HG03342 (cell line): ENCODE measurements around the gene ADRA2C.

ENCODE experiments used
- ATAC-seq: cut with Tn5 transposase; IDR thresholded peaks from one replicate; pipeline ENCODE4 v1.9.1; 2021; ENCODE audit warnings: mild to moderate bottlenecking, moderate library complexity; ENCODE audit not compliant: unreplicated experiment

The ADRA2C gene

DNA sequence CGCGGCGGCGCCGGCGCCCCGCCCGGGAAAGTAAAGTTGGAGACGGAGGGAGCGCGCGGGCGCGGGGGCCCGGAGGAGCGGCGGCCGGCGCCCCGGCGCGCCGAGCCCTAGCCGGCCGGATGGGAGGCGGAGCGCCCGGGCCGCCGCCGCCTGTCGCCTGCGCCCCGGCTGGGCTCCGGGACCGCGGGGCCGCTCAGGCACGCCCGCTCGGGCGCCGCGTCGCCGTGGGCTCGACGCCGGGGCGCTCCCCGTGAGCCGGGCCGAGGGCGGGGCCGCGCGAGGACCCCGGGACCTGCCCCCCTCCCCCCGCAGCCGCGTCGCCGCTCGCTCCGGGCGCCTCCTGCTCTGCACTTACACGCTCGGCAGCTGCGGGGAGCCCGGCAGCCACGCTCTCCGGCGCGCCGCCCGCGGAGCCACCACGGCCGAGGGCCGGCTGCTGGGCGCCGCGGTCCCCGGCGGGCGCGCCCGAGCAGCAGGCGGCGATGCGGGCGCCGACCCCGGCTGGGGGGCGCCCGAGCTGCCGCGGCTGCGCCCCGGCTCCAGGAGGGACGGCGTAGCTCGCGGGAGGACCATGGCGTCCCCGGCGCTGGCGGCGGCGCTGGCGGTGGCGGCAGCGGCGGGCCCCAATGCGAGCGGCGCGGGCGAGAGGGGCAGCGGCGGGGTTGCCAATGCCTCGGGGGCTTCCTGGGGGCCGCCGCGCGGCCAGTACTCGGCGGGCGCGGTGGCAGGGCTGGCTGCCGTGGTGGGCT is at the start of gene ADRA2C:
ADRA2C (plus strand) TSS at position 350 of the 749 bp plus-strand sequence; CDS start at position 572, 222 bp downstream.
- ATAC-seq = no peak

DNA sequence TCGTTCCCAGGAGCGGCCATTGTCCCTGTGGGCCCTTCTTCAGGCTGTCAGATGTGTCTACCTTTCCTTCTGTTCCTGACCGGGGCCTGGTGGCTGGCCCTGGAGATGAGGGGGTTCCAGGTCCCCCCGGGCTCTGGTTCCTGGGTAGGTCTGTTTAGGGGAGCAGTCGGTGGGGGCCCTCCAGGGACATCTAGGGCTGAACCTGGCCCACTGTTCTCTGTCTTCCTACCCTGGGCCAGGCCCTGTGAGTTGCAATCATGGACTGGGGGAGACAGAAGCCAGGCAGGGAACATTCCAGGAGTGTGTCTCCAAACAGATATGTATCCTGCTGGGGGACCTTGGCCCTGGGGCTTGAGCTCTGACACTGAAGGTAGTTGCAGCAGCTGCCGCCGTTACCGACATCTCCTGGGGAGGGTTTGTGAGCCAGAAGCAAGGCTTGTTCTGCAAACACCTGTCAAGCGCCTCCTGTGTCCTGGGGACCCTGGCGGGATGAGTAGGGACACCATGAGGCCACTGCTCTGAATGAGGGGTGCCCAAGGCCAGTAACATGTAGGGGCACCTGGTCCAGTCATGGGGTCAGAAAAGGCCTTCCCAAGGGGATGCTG is 49.5 kb upstream of the ADRA2C start:
- no peak for ATAC-seq

DNA sequence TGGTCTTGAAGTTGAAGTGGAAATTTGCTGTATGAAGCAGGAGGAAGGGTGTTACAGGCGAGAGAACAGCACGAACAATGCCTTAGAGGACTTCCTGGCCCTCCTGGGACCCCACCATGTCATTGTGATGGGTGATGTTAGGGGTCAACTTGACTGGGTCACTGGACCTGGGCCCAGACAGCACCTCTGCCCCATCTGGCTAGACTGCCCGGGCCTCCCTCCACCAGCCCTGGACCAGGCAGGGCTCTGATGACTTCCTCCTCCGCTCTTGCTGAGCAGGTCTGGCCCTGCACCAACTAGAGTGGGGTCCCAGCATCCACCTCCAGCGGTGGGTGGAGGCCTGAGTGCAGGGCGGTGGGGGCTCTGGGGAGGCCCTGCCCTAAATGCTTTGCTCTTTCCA is 48.9 kb upstream of the ADRA2C start:
- no peak for ATAC-seq

DNA sequence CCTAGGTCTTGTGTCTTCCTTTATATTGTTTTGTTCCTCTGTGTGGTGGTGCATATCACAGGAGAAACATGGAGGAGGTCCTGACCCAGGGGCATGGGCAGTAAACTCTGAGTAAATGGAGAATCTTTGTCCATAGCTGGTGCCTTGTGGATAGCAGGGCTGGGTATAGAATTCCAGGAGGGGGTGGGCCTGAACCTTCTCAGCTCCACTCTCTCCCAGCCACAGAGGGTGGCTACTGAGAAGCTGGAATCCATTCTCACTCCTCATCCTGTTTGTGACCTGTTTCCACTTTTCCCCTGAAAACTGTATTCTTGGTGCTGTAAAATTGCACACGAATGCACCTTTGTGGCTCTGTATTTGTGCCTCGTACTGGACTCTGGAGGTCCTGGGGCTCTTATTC is 47.7 kb upstream of the ADRA2C start:
- ATAC-seq = no peak

DNA sequence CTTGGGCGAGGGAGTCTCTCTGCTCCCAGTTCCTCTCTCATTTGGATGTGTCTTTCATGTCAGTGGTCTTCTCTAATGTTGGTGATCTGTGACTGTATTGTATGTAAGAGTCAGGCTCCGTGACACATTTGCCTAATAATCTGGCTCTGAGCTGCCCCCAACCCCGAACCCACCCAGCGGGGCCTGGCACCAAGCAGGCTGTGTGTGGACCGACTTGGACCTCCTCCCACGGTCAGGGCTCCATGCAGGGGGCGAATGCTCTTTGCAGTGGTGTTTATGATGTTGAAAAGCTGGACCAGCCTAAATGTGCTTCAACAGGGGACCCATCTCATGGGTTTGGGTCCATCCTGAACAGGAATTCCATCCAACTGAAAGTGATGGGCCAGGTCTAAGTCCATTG is 47.0 kb upstream of the ADRA2C start:
- ATAC-seq = no peak

DNA sequence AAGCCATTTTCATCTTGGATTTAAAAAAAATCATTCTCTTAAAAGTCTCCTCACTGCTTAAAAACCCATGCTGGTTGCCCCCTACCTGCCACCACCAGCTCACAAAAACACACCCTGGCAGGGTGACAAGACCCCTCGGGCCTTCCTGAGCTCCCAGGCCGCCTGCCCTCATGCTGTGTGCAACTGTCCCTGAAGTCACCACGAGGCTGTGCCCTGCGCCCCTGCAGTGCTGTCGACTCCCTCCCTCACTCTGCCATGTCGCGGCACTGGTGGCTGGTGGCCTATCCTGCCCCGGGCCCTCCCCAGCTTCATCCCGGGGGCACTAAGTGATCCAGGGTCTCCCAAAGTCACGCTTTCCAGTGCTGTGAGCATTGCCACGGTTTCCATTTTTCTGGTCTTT is 46.3 kb upstream of the ADRA2C start:
- ATAC-seq = no peak

DNA sequence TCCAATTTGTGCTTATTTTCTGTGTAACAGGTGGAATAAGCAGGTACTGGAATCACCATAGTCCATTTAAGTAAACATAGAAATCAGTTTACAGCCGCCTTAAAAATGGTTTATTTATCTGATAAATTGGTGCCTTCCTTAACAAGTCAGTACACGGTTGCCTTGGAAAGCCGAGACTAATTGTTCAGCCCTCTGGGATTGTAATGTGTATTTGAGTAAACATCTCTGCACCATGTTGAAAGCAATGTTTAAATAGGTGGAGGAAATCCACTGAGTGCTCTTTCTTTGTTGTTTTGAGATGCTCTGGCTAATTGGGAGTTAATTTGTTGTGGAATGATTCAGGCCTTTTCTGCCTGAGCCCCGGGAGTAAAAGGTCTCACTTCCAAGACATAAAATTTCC is 45.7 kb upstream of the ADRA2C start:
- ATAC-seq = no peak

DNA sequence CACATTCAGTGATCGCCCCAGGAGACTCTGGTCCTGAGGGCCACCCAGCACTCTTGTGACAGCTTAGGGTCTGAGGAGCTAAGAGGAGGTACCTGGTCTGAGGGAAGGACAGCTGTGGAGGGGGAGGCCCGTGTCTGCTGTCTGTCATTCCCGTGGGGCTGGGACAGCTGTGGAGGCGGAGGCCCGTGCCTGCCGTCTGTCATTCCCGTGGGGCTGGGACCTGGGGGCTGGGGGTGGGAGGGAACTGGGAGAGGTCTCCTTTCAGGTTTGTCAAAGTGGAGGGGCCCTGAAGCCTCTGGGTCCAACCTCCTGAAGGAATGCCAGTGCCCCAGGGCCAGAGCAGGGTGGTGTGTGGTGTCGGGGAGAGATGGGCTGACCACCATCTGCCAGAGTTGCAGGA is 45.0 kb upstream of the ADRA2C start:
- ATAC-seq = no peak

DNA sequence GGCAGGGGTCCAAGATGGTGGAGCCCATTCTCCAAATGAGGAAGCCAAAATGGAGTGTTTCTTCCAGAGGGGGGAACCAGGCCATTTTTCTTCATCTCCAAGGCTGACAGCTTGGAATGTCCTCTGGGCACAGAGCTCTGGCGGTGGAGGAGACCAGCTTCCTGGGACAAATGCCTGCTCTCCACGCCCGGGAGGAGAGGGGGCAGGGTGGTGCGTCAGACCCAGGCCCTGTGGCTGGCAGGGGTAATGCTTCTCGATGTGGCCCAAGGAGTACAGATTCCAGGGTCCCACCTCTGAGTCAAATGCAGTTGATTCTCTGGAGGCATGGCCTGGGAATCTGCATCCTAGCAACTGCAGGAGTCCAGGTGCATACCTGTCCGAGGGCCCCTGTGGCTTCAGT is 44.6 kb upstream of the ADRA2C start:
- no peak for ATAC-seq

DNA sequence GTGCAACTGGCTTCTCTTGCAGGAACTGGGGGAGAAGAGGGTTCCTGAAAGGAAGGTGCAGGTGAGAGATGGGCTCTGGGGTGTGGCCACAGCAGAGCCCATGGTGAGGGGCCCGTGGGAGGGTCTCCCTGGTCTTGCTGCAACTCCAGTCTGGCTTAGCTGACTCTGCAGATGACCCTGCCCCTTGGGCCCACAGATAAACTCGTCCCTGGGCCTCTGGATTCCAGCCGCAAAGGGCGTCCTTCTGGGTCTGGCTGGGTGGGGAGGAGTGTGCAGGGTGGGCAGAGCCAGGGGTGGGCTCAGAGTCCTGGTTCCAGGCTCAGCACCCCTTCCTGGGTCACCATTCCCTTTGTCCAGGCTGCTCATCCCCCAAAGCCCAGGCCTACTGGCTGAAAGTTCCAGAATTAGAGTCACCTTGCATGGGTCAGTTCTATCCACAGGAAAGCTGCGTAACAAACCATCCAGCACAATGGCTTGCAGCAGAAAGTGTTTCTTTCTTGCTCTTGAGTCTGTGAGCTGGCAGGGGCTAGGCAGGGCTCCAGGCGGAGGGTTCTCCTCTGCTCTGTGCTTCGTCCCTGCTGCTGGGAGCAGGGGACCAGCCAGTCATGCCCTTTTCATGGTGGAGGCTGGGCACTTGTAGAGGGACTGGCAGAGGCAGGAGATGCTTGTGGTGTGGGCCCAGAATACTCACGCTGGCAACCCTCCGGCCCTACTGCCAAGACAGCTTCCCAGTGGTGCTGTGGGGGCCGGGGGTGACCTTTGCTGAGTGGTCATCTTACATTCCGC is 43.5 kb upstream of the ADRA2C start:
- ATAC-seq = no peak

DNA sequence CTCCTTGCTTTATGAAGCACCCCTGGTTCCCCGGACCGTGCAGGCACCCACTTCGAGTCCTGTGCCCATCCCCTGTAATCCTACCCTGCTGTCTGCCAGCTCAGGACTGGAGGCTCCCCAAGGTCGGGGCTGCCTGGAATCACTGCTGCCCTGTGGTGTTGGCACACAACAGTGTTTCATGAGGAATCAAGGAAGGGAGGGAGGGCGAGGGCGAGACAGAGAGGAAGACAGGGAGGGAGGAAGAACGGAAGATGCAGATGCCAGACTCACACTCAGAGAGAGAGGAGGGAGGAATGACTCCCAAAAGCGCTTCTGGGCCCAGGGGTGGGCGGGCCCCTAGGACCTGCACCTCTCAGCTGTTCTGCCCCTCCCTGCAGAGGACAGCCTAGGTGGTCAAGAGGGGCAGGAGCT is 42.9 kb upstream of the ADRA2C start:
- ATAC-seq = no peak

DNA sequence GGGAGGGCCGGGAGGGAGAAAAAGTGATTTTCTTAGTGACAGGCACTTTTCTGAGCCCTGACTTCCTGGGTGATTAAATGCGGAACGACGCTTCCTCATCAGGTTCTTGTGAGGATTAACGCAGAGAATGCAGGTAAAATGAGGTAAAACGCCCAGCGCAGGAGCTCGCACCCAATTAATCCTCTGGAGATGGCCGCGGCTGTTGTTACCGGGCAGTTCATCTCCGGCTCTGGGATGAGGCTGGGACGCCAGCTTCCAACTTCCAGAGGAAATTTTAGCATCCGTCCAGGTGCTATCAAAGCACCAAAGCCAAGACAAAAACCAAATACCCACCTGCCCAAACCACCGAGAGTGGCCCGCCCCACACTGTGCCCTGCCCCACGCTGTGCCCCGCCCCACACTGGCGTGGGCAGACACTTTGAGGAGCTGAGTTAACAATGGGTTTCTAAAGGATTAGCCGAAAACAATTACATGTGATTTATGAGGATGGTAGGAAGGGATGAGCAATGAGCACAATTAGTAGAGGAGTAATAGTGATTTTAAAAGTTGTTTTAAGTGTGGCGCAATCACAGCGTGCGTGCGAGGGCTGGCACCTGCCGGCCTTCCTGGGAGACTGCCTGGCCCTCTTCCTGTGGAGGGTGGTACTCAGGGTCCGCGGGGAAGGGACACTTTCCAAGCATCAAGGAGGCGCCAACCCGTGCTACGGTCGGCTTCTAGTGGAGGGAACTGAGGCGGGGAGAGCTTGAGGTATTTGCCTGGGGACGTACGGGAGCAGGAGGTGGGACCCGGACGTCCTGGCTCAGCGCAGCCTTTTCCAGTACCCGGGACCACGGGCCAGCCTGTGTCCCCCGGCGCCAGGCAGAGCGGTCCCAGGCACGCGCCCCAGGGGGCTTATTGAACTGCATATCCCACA is 41.6 kb upstream of the ADRA2C start:
- ATAC-seq = no peak

DNA sequence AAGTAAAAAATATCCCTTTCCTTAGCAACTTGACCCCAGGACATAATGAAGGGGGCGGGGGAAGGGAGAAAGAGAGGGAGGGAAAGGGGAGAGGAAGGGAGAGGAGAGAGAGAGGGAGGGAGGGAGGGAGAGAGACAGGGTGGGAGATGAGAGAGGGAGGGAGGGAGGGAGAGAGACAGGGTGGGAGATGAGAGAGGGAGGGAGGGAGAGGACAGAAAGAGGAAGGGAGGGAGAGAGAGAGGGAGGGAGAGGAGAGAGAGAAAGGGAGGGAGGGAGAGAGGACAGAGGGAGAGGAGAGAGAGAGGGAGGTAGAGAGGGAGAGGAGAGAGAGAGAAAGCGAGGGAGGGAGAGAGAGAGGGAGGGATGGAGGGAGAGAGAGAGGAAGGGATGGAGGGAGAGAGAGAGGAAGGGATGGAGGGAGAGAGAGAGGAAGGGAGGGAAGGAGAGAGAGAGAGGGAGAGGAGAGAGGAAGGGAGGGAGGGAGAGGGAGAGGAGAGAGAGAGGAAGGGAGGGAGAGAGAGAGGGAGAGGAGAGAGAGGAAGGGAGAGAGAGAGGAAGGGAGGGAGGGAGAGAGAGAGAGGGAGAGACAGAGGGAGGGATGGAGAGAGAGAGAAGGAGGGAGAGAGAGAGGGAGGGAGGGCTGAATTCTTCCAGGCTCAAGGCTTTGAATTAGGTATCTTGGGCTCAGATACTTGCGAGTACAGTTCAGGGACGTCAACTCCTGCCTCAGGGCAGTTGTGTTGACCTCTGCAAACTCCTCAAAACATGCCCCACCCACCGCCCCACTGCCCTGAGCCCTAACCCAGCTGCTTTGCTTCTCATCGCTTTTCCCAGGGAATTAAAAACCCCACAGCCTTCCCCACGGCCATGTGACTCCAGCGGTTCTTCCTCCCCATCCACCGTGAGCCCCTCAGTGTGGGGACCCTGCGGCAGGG is 40.0 kb upstream of the ADRA2C start:
- no peak for ATAC-seq

DNA sequence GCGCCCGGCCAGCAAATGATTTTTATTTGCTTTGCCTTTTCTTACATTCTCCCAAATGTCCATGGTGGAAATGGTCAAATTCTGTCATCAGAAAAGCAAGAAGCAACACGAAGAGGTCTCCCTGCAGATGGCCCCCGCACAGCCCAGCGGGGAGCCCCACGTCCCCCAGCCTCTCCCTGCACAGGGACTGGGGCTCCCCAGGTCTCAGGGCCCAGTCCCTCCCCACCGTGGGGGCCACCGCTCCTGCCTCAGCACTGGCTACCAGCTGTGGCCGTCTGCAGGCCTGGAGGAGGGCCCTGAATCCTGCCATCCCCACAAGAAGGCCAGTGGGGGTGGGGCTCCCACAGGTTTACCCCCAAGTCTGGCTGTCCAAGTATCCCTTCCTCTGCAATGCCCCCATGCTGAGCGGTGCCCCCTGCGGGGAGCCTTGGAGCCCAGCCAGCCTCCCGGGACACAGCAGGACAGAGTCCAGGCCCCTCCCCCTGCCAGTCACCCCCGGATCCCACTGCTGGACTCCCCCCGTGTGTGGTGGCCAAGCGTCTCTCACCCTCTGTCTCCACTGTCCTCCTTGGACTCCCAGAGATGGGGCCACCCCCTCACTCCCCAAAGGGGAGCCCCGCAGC is 38.2 kb upstream of the ADRA2C start:
- no peak for ATAC-seq

DNA sequence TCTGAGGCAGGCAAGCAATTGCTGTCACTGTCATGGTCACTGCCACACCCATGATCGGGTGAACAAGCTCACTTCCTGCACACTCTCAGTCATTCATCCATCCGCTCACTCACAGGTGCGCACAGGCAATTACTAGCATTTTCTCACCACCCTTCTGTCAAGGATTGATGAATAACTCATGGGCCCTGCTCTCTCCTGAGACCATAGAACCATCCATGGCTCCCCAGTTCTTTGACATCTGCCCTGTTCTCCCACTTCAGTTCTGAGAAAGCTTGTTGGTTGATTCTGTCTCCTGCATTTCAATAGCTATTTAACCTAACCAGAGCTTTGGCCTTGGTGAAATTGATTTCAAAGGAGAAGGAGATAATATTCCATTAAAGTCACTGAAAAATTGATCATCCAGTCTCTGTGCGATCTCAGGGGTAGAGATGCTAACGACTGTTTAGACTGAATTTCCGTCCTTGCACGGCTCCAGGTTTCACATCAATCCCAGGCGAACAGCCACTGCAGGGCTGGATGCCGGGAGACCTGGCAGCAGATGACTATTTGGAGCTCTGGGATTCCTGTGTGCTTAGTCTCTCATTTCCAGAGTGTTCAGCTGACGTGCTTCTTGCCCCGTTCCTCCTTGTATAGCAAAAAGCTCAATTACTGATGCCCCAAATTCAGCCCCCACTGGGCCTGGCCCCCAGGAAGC is 36.9 kb upstream of the ADRA2C start:
- no peak for ATAC-seq

DNA sequence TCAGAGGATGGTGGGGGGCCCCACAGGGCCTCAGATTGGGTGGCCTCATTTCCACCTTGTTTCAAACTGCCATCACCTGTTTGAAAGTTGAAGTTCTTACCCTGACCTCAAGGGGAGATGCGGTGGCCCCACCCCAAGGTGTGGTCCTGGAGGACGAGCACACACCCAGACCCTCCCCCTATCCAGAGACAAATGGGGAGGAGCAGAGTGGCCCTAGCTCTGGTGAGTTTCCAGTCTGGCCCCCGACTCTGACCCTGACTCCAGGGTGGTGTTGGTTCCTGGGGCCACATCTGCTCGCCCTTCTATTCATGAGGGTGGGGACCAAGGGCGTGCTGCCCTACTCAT is 36.3 kb upstream of the ADRA2C start:
- no peak for ATAC-seq

DNA sequence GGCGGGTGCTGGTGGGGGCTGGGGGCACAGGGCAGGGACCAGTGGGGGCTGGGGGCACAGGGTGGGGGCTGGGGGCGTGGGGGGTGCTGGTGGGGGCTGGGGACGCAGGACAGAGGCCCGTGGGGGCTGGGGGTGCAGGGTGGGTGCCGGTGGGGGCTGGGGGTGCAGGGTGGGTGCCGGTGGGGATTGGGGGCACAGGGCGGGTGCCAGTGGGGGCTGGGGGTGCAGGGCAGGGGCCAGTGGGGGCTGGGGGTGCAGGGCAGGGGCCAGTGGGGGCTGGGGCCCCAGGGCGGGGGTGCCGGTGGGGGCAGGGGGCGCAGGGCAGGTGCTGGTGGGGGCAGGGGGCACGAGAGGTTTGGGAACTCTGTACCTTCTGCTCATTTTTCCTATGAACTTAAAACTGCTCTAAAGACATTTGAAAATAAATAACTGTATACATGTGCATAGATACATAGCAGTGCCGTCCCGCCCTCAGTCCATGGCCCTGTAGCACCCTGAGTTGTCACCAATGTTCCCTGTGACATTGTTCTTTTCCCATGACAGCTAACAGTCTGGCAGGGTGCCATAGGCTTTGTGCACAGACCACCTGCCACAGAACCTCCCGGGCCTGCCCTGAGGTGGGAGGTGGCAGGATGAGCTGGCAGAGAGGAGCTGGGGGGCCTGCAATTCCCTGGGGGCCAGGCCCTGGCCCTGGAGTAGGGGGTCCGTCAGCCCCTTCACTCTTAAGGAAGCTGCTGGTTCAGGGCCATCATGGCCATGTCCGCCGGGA is 35.6 kb upstream of the ADRA2C start:
- ATAC-seq = no peak
